H9 (cell line): ENCODE data around the gene POLE3. TPM values are rescaled to one million over a fixed set of nuclear protein-coding genes. Genes with fewer than 3 reads are reported as not detected.
A peak's percentile ranks its signal among the peaks of the same experiment; 100 is the strongest.

Experiments
- DNase-seq: peaks from one replicate; pipeline ENCODE4 v3.0.0-alpha.2; 2017
- H2AFZ ChIP-seq: one replicate; pipeline ENCODE4 v1.6.1; 2013; ENCODE audit warnings: mild to moderate bottlenecking, low read length, control low read depth, moderate library complexity
- H2AK5ac ChIP-seq: 2 replicates; pipeline ENCODE4 v1.6.1; 2013; ENCODE audit warnings: low read length, control low read depth, mixed read lengths; ENCODE audit not compliant: insufficient read length
- H2BK120ac ChIP-seq: one replicate; pipeline ENCODE4 v1.6.1; 2013; ENCODE audit warnings: low read depth, mild to moderate bottlenecking, low read length, control low read depth, inconsistent platforms; ENCODE audit not compliant: poor library complexity, severe bottlenecking
- H2BK12ac ChIP-seq: 2 replicates; pipeline ENCODE4 v1.6.1; 2013; ENCODE audit warnings: low read length, control low read depth, mixed read lengths, low read depth; ENCODE audit not compliant: insufficient read length
- H2BK15ac ChIP-seq: 2 replicates; pipeline ENCODE4 v1.6.1; 2013; ENCODE audit warnings: low read depth, low read length, control low read depth
- H2BK20ac ChIP-seq: one replicate; pipeline ENCODE4 v1.6.1; 2013; ENCODE audit warnings: low read depth, mild to moderate bottlenecking, low read length, control low read depth, inconsistent platforms; ENCODE audit not compliant: poor library complexity, severe bottlenecking
- H2BK5ac ChIP-seq: 2 replicates; pipeline ENCODE4 v1.6.1; 2013; ENCODE audit warnings: low read length, control low read depth, mixed read lengths; ENCODE audit not compliant: insufficient read length
- H3K14ac ChIP-seq: 2 replicates; pipeline ENCODE4 v1.6.1; 2013; ENCODE audit warnings: low read length, control low read depth; ENCODE audit not compliant: insufficient read depth
- H3K18ac ChIP-seq: 2 replicates; pipeline ENCODE4 v1.6.1; 2013; ENCODE audit warnings: low read depth, mild to moderate bottlenecking, mixed read lengths, low read length, control low read depth; ENCODE audit not compliant: insufficient read length
- H3K23ac ChIP-seq: 2 replicates; pipeline ENCODE4 v1.6.1; 2013; ENCODE audit warnings: low read length, control low read depth, mixed read lengths, low read depth; ENCODE audit not compliant: insufficient read length
- H3K23me2 ChIP-seq: 2 replicates; pipeline ENCODE4 v1.6.1; 2013; ENCODE audit warnings: low read depth, mild to moderate bottlenecking, mixed read lengths, low read length, control low read depth; ENCODE audit not compliant: insufficient read length, poor library complexity, severe bottlenecking
- H3K27ac ChIP-seq: 2 replicates; pipeline ENCODE4 v1.5.1; 2013; ENCODE audit warnings: low read length, control low read depth, mixed read lengths, low read depth; ENCODE audit not compliant: insufficient read length
- H3K27me3 ChIP-seq: 2 replicates; pipeline ENCODE4 v1.6.1; 2013; ENCODE audit warnings: low read length, control low read depth, inconsistent platforms; ENCODE audit not compliant: insufficient read depth
- H3K4ac ChIP-seq: 2 replicates; pipeline ENCODE4 v1.6.1; 2013; ENCODE audit warnings: low read depth, mild to moderate bottlenecking, control low read depth, inconsistent platforms, low read length, moderate library complexity
- H3K4me1 ChIP-seq: 2 replicates; pipeline ENCODE4 v1.6.1; 2013; ENCODE audit warnings: low read length, control low read depth, inconsistent platforms; ENCODE audit not compliant: insufficient read depth
- H3K4me2 ChIP-seq: 2 replicates; pipeline ENCODE4 v1.6.1; 2013; ENCODE audit warnings: low read length, control low read depth, mixed read lengths; ENCODE audit not compliant: insufficient read length, insufficient read depth
- H3K56ac ChIP-seq: 2 replicates; pipeline ENCODE4 v1.6.1; 2013; ENCODE audit warnings: low read depth, mild to moderate bottlenecking, mixed read lengths, low read length, control low read depth; ENCODE audit not compliant: insufficient read length
- H3K79me1 ChIP-seq: 2 replicates; pipeline ENCODE4 v1.6.1; 2013; ENCODE audit warnings: low read depth, mild to moderate bottlenecking, moderate library complexity, low read length, control low read depth, inconsistent platforms; ENCODE audit not compliant: insufficient read depth, poor library complexity, severe bottlenecking
- H3K79me2 ChIP-seq: 2 replicates; pipeline ENCODE4 v1.6.1; 2013; ENCODE audit warnings: low read length, control low read depth, inconsistent platforms; ENCODE audit not compliant: insufficient read depth
- H3K9ac ChIP-seq: 2 replicates; pipeline ENCODE4 v1.6.1; 2013; ENCODE audit warnings: low read length, control low read depth, mixed read lengths; ENCODE audit not compliant: insufficient read length; ENCODE audit errors: extremely low read depth
- H3K9me3 ChIP-seq: one replicate; pipeline ENCODE4 v1.6.1; 2013; ENCODE audit warnings: low read depth, low read length, inconsistent platforms; ENCODE audit not compliant: control insufficient read depth
- H3T11ph ChIP-seq: one replicate; pipeline ENCODE4 v1.6.1; 2013; ENCODE audit warnings: mild to moderate bottlenecking, low read length, control low read depth, inconsistent platforms
- H4K20me1 ChIP-seq: one replicate; pipeline ENCODE4 v1.6.1; 2013; ENCODE audit not compliant: control insufficient read depth, insufficient read length, insufficient read depth
- H4K5ac ChIP-seq: 2 replicates; pipeline ENCODE4 v1.6.1; 2013; ENCODE audit warnings: low read depth, mild to moderate bottlenecking, mixed read lengths, low read length, control low read depth; ENCODE audit not compliant: insufficient read length
- H4K8ac ChIP-seq: replicated peaks from 2 replicates; pipeline ENCODE4 v1.6.1; 2013; ENCODE audit warnings: low read length, control low read depth, mixed read lengths, low read depth; ENCODE audit not compliant: insufficient read length
- H4K91ac ChIP-seq: 2 replicates; pipeline ENCODE4 v1.6.1; 2013; ENCODE audit warnings: low read depth, mild to moderate bottlenecking, moderate library complexity, mixed read lengths, low read length, control low read depth; ENCODE audit not compliant: insufficient read length
- H3K27ac Mint-ChIP-seq, 3 experiments: 2 replicates in 2 of 3; 3 replicates in 1 of 3; pipeline ENCODE4 v1.8.0; 2020 to 2021; ENCODE audit warnings: mixed read lengths in 3 of 3, mild to moderate bottlenecking in 1 of 3, moderate library complexity in 1 of 3
- H3K27me3 Mint-ChIP-seq: 2 replicates; pipeline ENCODE4 v1.8.0; 2021; ENCODE audit warnings: low read depth, mild to moderate bottlenecking, moderate library complexity, mixed read lengths
- H3K36me3 Mint-ChIP-seq, 3 experiments: 2 replicates in 2 of 3; 3 replicates in 1 of 3; pipeline ENCODE4 v1.8.0; 2020 to 2021; ENCODE audit warnings: low read depth in 3 of 3, mixed read lengths in 3 of 3; ENCODE audit not compliant: insufficient read depth in 1 of 3
- H3K4me1 Mint-ChIP-seq, 2 experiments: 2 replicates each; pipeline ENCODE4 v1.8.0; 2020; ENCODE audit warnings: mixed read lengths in 2 of 2
- H3K4me3 Mint-ChIP-seq, 2 experiments: 2 replicates in 1 of 2; 3 replicates in 1 of 2; pipeline ENCODE4 v1.8.0; 2020 to 2021; ENCODE audit warnings: mild to moderate bottlenecking in 2 of 2, mixed read lengths in 2 of 2, moderate library complexity in 1 of 2
- H3K9me3 Mint-ChIP-seq, 2 experiments: 2 replicates in 1 of 2; 3 replicates in 1 of 2; pipeline ENCODE4 v1.8.0; 2020; ENCODE audit warnings: mild to moderate bottlenecking in 2 of 2, mixed read lengths in 2 of 2, moderate library complexity in 1 of 2
- WGBS: extraction: QIAGEN DNeasy Blood & Tissue Kit; methylation state at CpG from one replicate; pipeline ENCODE4 v1.1.7; 2013; ENCODE audit warnings: missing lambda C conversion rate, low lambda C conversion rate, mixed read lengths; ENCODE audit not compliant: insufficient read length; ENCODE audit errors: extremely low coverage; 5-methylcytosine and 5-hydroxymethylcytosine counted together
- total RNA-seq: library from RNA; stranded (reverse); gene quantifications from 2 replicates; pipeline ENCODE4 v1.2.1, GENCODE V29; 2021
- TF ChIP-seq, protein P1 (sequence below): fragments of 200-600 bp; sonication (generic); conservative IDR thresholded peaks from 3 replicates; pipeline ENCODE4 v1.8.0; 2021; ENCODE audit warnings: antibody characterized with exemption, mild to moderate bottlenecking

The POLE3 gene
- total RNA-seq, 1 experiment from 2014 or later = 82.4 TPM

DNA sequence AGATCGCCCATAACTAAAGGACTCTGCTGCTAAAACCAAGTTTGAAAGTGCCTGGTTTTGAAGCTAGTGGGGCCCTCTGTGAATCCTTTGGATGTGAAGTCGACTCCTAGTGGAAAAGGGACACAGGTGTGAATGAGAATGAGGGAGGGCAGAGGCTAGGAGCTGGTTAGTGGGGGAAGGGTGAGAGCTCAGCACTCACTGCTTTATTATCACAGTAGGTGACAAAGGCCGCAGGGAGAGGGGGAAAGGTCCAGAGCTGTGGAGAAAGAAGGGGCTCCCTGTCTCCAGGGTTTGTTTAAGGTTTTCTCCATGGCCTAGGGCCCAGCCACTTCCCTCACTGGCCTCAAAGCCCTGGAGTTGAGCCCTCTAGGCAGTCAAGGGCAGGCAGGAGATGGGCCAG, 37.2 kb downstream of the POLE3 start:
- H2AK5ac ChIP-seq = no peak overlapping the region
- H3K27ac Mint-ChIP-seq = peak overlapping the region; percentile 72 to 96 (median 88); a peak in 5 of 7 replicates

More for the DNA sequence above, 37.2 kb downstream of the POLE3 start:
- no peak overlapping the region for H4K8ac ChIP-seq
- H3K9ac ChIP-seq = no peak overlapping the region
- no peak overlapping the region for H4K5ac ChIP-seq
- Mint-ChIP-seq H3K9me3 (no peaks in the 10 kb centered on the region), H3K36me3 (peaks cover 0 to 29% (median 22%) of the 10 kb centered on the region in 3 experiments; a peak in 6 of 7 replicates), H3K27me3 (no peaks in the 10 kb centered on the region), H3K4me1 (peaks cover 8 to 19% of the 10 kb centered on the region in 2 experiments), H3K4me3 (no peak overlapping the region)
- no peaks in the 10 kb centered on the region for H3K79me2 ChIP-seq
- H4K91ac ChIP-seq = no peak overlapping the region
- H3K23ac ChIP-seq = no peak overlapping the region
- no peaks in the 10 kb centered on the region for H3K9me3 ChIP-seq
- H2BK12ac ChIP-seq = no peak overlapping the region
- no peak overlapping the region for H3K56ac ChIP-seq
- no peak for DNase-seq
- no peak overlapping the region for H3K4ac ChIP-seq
- H4K20me1 ChIP-seq = no peaks in the 10 kb centered on the region
- H2BK5ac ChIP-seq = no peak overlapping the region
- no peaks in the 10 kb centered on the region for H3K27me3 ChIP-seq
- no peak overlapping the region for H3T11ph ChIP-seq
- H2BK120ac ChIP-seq = no peak overlapping the region
- H3K79me1 ChIP-seq = no peaks in the 10 kb centered on the region
- no peak overlapping the region for H3K27ac ChIP-seq
- peaks cover 8% of the 10 kb centered on the region for H3K23me2 ChIP-seq
- H2AFZ ChIP-seq = no peak overlapping the region
- no peak overlapping the region for H2BK20ac ChIP-seq
- no CpG with 5 or more reads among the region's 3 CpGs for WGBS
- TF ChIP-seq, protein P1, sequence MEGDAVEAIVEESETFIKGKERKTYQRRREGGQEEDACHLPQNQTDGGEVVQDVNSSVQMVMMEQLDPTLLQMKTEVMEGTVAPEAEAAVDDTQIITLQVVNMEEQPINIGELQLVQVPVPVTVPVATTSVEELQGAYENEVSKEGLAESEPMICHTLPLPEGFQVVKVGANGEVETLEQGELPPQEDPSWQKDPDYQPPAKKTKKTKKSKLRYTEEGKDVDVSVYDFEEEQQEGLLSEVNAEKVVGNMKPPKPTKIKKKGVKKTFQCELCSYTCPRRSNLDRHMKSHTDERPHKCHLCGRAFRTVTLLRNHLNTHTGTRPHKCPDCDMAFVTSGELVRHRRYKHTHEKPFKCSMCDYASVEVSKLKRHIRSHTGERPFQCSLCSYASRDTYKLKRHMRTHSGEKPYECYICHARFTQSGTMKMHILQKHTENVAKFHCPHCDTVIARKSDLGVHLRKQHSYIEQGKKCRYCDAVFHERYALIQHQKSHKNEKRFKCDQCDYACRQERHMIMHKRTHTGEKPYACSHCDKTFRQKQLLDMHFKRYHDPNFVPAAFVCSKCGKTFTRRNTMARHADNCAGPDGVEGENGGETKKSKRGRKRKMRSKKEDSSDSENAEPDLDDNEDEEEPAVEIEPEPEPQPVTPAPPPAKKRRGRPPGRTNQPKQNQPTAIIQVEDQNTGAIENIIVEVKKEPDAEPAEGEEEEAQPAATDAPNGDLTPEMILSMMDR = no peak
- H3K14ac ChIP-seq = no peak overlapping the region
- H2BK15ac ChIP-seq = no peak overlapping the region
- H3K4me1 ChIP-seq = no peaks in the 10 kb centered on the region
- H3K4me2 ChIP-seq = no peak overlapping the region
- no peak overlapping the region for H3K18ac ChIP-seq
